HG02943 (cell line): ENCODE results near the gene PIK3C2A.

Source experiments
- ATAC-seq: cut with Tn5 transposase; IDR thresholded peaks from one replicate; pipeline ENCODE4 v1.9.1; 2021; ENCODE audit warnings: mild to moderate bottlenecking, low read depth, moderate library complexity; ENCODE audit not compliant: unreplicated experiment

PIK3C2A gene

DNA sequence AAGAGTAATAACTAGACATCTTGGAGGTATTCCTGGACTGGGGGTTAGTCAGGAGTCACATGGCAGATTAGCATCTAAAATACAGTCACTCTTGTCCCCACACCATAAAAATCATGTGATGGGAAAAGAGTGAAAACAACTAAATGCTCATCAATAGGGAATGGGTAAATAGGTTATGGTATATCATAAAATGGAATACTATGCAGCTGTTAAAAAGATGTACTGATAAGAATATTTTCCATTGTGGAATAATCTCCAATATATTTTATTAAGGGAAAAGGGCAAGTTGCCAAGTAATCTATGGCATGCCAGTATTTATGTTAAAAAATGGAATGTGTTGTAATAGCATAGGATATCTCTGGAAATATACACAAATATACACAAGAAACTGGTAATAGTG, 6.6 kb upstream of the PIK3C2A start:
- ATAC-seq = no peak

DNA sequence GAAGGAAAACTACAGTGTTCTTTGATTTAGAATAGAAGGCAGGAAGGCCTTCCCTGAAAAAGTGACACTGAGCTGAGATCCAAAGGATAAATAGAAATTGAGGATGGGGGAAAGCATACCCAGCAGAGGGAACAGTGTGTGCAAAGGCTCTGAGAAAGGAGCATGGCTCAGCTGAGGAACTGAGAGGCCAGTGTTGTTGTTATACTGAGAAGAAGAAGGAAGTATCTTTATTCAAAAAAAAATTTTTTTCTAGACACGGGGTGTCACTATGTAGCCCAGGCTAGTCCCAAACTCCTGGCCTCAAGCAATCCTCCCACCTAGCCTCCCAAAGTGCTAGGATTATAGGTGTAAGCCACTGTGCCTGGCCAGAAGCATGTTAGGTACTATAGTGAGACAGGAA, 3.5 kb upstream of the PIK3C2A start:
- ATAC-seq = no peak

GRCh38 chr11:17209939-17210245, 2.1 kb upstream of the PIK3C2A start:
- ATAC-seq = no peak

DNA sequence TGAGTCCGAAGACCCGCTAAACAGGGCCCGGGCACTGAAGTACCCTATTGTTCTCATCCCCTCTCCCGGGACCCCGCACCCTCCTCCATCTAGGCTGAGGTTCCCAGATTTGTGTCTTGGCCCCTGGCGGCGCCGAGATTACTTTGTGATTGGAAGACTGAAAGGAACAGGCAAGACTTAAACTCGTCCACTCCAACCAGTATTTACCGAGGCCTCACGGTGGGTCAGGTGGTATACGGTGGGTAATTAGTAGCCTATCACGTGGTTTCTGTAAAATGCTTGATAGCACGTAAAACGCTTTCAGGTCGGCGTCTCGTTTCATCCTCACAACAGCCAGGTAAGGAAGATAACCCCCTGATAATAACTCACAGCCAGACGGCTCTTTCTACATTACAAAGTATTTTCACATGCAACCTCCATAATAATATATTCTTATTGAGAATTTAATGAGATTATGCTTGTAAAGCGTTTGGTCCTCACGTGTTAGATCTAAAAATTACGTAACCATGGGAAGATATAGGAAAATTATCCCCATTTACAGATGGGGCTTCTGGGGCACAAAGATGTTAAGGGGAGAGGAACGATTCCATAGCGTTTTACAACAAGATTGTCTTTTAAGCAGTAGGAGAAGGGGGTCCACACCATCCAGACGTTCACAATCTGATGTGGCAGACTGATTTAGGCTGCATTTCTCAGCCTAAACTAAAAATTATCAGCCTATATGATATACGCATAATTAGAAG, 642 bp upstream of the PIK3C2A start:
- ATAC-seq = peak; percentile 55

GRCh38 chr11:17206463-17206862, 1.3 kb downstream of the PIK3C2A start:
- ATAC-seq = no peak

DNA sequence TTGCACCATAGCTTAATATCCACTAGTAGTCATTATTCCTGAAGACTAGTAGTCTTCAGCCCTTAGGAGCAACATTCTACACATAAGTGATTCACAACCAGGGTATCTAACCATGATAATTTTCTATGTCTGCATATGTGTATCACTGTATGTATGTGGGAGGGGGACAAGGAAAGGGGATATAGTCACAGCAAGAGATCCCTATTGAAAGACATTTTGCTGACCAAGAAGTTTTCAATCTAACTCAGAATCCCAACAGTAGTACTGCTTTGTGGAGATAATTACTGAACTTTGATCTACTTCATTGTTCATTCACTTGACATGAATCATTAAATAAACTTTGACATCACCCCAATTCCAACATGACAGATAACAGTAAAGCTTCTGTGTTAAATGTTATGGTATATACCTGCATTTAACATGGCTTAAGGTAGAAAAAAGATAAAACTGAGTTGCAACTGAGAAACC, 10.3 kb downstream of the PIK3C2A start:
- no peak for ATAC-seq

GRCh38 chr11:17188675-17189074, 19.1 kb downstream of the PIK3C2A start:
- ATAC-seq = no peak

- no peak for ATAC-seq
These were observed 20.7 kb downstream of the PIK3C2A start for GRCh38 chr11:17186932-17187692.

GRCh38 chr11:17185938-17186337, 21.8 kb downstream of the PIK3C2A start:
- no peak for ATAC-seq

DNA sequence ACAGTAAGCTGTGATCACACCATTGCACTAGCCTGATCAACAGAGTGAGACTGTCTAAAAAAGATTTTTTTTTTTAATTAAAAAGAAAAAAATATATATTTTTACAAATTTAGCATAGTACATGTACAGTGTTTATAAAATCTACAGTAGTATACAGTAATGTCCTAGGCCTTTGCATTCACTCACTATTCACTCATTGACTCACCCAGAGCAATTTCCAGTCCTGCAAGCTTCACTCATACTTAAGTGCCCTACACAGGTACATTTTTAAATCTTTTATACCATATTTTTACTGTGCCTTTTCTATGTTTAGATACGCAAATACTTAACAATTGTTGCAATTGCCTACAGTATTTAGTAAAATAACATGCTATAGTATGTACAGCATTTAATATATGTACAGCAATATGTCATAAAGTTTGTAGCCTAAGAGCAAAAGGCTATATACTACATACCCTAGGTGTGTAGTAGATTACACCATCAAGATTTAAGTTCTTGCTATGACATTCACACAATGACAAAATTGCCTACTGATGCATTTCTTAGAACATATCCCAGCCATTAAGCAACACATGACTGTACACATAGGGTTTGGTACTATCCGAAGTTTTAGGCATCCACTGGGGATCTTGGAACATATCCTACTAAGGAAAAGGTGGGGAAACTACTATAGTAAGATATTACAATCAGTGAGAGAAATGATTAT, 22.8 kb downstream of the PIK3C2A start:
- no peak for ATAC-seq

DNA sequence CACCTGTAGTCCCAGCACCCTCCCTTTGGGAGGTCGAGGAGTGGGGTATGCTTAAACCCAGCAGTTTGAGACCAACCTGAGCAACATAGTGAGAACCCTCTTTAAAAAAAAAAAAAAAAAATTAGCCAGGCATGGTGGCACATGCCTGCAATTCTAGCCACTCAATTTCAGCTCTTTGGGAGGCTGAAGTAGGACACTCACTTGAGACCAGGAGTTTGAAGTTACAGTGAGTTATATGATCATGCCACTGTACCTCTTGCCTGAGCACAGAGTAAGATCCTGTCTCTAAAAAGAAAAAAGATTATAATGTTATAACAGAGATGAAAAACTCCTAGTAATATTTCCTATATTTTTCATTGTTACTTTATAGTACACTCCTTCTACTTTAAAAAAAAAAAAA, 23.9 kb downstream of the PIK3C2A start:
- no peak for ATAC-seq

GRCh38 chr11:17179970-17180369, 27.8 kb downstream of the PIK3C2A start:
- ATAC-seq = no peak

DNA sequence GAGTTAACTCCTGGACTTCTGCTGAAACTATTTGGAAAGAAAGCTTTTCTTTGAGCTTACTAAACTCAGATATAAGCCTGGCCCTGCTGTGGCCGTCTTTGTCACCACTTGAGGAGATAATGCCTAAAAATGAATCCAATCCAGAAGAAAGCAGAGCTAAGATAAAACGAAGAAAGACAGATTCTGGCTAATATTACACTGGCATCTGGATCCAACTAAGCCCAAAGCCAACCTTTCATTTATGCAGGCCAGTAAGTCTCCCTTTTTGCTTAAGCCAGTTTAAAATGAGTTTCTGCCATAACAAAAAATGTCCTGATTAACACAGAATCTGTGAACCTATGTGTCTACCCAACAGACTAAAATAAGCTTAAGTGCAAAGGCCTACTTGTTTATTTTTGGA, 34.5 kb downstream of the PIK3C2A start:
- no peak for ATAC-seq

GRCh38 chr11:17171916-17172315, 35.9 kb downstream of the PIK3C2A start:
- ATAC-seq = no peak

GRCh38 chr11:17171343-17171742, 36.4 kb downstream of the PIK3C2A start:
- ATAC-seq = no peak

DNA sequence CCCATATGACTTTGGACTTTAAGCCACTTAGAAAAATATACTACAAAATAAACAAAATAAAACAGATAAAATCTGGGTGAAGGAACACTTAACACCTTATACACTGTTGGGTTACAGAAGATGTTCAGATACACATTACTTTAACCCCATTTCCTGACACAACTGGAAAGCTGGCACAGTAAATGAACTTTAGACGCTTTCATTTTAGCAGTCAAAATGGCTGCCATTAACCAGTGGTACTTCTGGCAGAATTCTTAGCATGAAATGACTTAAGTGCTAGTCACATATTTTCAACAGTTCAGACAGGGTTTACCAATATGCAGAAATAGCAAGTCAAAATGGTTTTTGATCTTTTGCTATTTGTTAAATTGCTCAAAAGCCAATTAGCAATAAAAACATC, 37.9 kb downstream of the PIK3C2A start:
- ATAC-seq = no peak

DNA sequence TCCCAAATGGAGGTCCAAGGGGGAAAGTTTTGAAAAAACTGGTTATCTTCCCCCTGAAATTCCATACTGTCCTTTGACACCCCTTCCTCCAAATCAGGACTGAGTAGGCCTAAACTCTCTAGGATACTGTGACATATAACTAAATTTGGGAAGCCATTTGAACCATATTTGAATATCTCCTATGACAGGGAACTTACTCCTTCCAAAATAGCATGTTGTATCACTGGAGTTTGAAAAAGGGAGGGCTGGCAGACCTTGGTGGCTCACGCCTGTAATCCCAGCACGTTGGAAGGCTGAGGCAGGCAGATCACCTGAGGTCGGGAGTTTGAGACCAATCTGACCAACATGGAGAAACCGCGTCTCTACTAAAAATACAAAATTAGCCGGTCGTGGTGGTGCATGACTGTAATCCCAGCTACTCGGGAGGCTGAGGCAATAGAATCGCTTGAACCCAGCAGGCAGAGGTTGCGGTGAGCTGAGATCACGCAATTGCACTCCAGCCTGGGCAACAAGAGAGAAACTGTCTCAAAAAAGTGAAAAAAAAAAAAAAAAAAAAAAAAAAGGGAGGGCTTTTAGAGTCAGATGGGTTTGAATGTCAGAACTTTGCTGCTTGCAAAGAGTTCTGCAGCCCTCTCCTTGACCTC, 42.4 kb downstream of the PIK3C2A start:
- ATAC-seq = no peak

DNA sequence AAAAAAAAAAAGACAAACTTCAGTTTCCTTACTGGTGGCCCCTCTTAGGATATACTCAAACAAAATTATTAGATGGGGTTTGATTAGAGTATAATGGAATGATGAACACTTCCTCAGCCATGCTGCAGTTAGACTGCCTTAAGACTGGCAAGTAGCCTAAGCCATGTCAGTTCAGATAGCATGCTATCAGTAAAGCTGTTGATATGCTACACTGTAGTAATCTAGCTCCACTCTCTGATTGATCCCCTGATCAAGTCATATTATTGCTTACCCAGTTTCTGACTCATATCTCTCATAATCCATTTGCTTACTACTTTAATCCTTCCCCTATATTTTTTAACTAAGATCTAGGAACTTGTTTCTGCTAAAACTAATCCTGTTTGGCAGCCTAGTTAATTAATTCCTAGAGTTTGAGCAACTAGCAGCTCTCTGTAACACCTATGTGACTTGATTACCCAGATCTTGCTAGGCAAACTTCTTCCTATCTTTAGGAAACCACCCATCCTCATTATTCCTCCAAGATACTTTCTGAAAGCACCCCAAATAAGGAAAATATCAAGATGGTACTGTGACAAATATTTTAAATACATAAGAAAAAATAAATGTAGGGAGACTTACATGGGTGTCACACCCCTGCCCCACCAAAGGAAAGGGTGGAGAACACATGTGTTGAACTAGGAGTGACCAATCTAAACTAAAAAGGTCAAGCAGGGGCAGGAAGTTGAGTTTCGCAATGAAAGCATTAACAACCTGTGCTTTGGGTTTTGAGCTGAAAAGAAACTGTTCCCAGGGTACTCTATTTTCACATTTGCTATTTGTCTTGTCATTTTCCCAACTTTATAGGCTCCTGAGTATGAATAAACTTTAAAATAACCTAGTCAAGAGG, 43.2 kb downstream of the PIK3C2A start:
- no peak for ATAC-seq

- ATAC-seq = no peak
These were observed 44.0 kb downstream of the PIK3C2A start for GRCh38 chr11:17163736-17164135.

DNA sequence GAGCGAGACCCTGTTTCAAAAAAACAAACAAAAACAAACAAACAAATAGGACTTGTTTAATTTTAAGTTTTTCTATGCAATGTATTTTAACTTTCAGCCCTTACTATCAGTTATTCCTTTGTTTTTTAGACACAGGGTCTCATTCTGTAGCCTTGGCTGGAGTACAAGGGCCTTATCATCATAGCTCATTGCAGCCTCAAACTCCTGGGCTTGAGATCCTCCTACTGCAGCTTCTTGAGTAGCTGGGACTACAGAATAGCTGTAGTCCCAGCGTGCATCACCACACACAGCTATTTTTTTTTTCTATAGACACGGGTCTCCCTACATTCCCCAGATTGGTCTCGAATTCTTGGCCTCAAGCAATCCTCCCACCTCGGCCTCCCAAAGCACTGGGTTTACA, 44.5 kb downstream of the PIK3C2A start:
- no peak for ATAC-seq
